Activated effector memory CD4-positive, alpha-beta T cell treated with Interleukin-2 at 50 U/mL for 16 hours (primary cell): ENCODE results near the gene CCIN.

Experiments used
- DNase-seq: peaks from one replicate; pipeline ENCODE4 v3.0.0-alpha.2; 2020

Gene CCIN

GRCh38 chr9:36192196-36192595 lies 23.0 kb downstream of the CCIN start:
- no peak for DNase-seq

- DNase-seq = no peak
Measured at GRCh38 chr9:36193023-36193422, 23.8 kb downstream of the CCIN start.

DNA sequence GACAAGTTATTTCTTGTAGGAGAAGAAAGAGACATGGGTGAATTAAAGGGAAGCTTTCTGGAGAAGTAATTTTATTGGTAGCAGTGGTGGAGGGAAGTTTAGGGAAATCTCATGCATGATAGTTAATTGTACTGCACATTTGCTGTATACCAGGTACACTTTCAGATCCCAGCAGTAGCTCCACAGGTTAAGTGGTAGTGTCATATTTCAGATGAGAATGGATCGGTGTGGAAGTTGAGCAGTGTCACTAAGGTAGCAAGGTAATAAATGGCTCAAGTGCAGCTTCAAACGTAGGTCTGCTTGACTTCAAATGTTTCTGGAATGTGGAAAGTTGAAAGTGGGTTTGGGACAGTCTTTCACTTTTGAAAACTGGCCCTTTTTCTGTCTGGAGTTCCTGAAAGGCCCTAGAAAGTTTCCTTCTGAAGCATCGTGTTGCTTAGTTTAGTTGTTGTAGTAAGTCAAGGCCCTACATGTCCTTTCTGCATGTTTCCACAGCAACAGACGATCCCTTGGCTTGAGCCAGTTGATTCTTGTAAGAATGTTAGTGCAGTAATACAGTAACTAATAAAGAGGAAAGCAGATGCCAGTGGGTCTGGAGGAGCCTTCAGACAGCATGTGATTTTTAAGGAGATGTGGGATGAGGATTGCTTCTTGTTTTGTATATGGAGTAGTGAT lies 25.3 kb downstream of the CCIN start:
- DNase-seq = no peak

DNA sequence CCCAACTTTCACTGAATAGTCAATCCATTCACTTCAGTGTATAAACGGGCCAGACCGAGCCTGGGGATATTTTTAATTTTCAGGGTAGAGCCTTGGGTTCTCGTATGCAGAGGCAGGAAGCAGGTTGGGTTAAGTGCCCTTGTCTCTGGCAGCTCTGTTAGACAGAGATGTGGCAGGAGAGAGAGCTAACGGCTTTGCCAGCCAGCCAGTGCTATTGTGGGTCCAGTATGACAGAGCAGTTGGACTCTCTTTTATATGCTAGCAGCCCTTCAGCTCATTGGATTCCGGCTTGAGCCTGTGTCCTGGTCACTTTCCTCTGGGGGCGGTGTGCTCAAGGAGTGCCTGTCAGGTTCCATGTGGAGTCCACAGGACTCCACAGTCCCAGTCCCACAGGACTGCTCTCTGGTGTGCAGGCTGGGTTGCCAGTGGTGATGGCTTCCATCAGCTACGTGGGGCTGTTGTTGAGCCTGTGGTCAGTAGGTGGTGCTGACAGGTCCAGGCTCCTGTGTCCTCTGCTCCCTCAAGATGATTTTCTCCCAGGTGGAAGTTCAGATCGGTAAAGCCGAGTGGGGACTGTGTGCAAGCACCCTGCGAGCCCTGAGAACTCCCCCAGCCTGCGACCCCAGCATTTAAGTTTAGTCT lies 35.8 kb downstream of the CCIN start:
- no peak for DNase-seq

DNA sequence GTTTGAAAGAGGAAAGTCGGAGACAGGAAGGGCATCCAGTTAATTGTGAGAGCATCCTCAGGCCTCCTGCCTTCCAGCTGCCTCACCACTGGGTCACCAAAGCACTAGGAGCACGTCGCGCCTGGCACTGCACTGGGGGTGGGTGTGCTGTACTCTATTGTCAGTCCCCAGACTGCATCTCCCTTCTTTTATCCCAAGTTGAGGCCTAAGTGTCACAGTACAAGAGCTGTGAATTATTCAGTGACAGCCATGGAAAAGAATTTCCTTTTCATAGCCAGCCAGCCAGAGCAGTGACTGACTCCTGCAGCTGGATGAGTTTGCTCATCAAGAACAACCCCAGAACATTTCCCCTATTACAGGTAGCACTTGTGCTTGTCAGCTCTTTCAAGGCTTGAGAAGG lies 37.8 kb downstream of the CCIN start:
- no peak for DNase-seq

- no peak for DNase-seq
Measured at GRCh38 chr9:36207546-36208012, 38.4 kb downstream of the CCIN start.

GRCh38 chr9:36208521-36209253 lies 39.5 kb downstream of the CCIN start:
- no peak for DNase-seq

GRCh38 chr9:36210722-36211121 lies 41.5 kb downstream of the CCIN start:
- no peak for DNase-seq

GRCh38 chr9:36211510-36211909 lies 42.3 kb downstream of the CCIN start:
- no peak for DNase-seq

- DNase-seq = no peak
Measured at GRCh38 chr9:36213387-36213786, 44.2 kb downstream of the CCIN start.

DNA sequence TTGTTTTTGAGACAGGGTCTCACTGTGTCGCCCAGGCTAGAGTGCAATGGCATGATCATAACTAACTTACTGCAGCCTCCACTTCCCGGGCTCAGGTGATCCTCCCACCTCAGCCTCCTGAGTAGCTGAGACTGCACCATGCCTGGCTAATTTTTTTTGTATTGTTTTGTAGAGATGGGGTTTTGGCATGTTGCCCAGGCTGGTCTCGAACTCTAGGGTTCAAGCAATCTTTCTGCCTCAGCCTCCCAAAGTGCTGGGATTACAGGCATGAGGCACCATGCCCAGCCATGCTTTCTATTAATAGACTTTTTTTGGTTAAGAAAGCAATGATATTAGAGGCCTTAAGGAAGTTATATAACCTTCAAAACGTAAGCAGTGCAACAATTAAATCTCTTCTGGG lies 44.8 kb downstream of the CCIN start:
- no peak for DNase-seq

GRCh38 chr9:36214571-36214970 lies 45.4 kb downstream of the CCIN start:
- DNase-seq = no peak

GRCh38 chr9:36217256-36217968 lies 48.2 kb downstream of the CCIN start:
- DNase-seq = no peak

- DNase-seq = no peak
Measured at GRCh38 chr9:36218011-36218410, 48.8 kb downstream of the CCIN start.

DNA sequence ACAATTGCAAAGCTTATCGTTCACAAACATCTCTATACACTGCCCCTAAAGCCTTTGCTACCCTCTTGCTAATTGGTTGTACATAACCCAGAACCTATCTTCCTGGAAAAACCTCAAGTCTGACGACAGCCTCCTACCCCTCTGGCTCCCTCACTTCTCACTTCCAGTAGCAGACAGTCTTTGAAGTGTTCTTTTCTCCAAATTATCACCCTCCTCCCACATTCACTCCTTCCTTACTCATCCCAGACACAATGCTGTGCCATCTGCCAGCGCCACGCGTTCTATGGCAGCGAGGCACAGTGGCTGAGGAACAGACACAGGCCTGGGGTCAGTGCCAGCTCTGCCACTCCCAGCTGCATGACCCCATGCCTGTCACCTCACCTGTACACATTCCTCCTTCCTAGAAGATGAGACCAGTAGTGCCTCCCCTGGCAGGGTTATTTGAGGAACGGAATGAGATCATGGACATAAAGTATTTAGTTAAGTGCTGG lies 49.3 kb downstream of the CCIN start:
- no peak for DNase-seq
